Dendritic cell treated with granulocyte-macrophage colony-stimulating factor and Interleukin-4, amounts not matched to agents 40 ng/mL and 50 ng/mL, for 4 days (primary cell): ENCODE results near the gene DOCK1.

ENCODE experiments used
- H3K27ac Mint-ChIP-seq: one replicate; pipeline ENCODE4 v1.8.0; 2022; ENCODE audit warnings: mild to moderate bottlenecking, mixed read lengths
- H3K27me3 Mint-ChIP-seq: one replicate; pipeline ENCODE4 v1.8.0; 2022; ENCODE audit warnings: mild to moderate bottlenecking, mixed read lengths
- H3K36me3 Mint-ChIP-seq: one replicate; pipeline ENCODE4 v1.8.0; 2022; ENCODE audit warnings: low read depth, mixed read lengths
- H3K4me1 Mint-ChIP-seq: one replicate; pipeline ENCODE4 v1.8.0; 2022; ENCODE audit warnings: low read depth, mixed read lengths
- H3K4me3 Mint-ChIP-seq: one replicate; pipeline ENCODE4 v1.8.0; 2022; ENCODE audit warnings: mild to moderate bottlenecking, moderate library complexity, mixed read lengths
- H3K9me3 Mint-ChIP-seq: one replicate; pipeline ENCODE4 v1.8.0; 2022; ENCODE audit warnings: mixed read lengths
- intact Hi-C: fragments of 100-400 bp; cut with micrococcal nuclease; formaldehyde crosslinking; loops from one replicate; pipeline ENCODE4 v1.15.0; 2022

DOCK1 gene

GRCh38 chr10:126939706-126940105 is 34.5 kb downstream of the DOCK1 start:
- H3K4me1 Mint-ChIP-seq = no peaks in the 10 kb centered on the region
- H3K4me3 Mint-ChIP-seq = no peak overlapping the region
- intact Hi-C loops = no loop called here
- H3K27ac Mint-ChIP-seq = no peak overlapping the region
- peaks cover 16% of the 10 kb centered on the region for H3K9me3 Mint-ChIP-seq
- H3K27me3 Mint-ChIP-seq = no peaks in the 10 kb centered on the region
- H3K36me3 Mint-ChIP-seq = peaks cover 5% of the 10 kb centered on the region

GRCh38 chr10:126940670-126941310 is 35.6 kb downstream of the DOCK1 start:
- Mint-ChIP-seq H3K4me3 (no peak overlapping the region), H3K27ac (no peak overlapping the region), H3K27me3 (no peaks in the 10 kb centered on the region), H3K36me3 (peaks cover 5% of the 10 kb centered on the region), H3K4me1 (no peaks in the 10 kb centered on the region), H3K9me3 (peaks cover 16% of the 10 kb centered on the region)
- intact Hi-C loops = no loop called here

DNA sequence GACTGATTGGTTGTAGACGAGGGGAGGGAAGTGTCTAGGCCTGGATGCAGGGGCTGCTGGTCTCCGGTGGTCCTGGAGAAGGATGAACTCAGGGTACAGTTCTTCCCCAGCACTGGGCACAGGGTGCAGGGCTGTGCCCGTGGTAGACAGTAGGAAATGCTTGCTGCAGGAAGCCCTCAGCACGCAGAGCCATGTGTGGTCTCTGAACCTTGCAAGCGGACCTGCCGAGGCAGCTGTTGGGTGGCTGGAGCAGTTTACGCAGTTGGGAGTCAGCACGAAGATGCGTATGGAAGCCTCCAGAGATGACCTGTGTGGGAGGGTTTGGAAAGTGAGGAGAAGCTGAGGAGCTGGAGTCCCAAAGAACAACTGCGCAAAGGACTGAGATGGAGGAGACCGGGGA is 39.0 kb downstream of the DOCK1 start:
- Mint-ChIP-seq H3K27ac (no peak overlapping the region), H3K4me3 (no peak overlapping the region), H3K27me3 (no peaks in the 10 kb centered on the region), H3K9me3 (no peaks in the 10 kb centered on the region), H3K36me3 (no peaks in the 10 kb centered on the region), H3K4me1 (no peaks in the 10 kb centered on the region)
- intact Hi-C loops = no loop called here

DNA sequence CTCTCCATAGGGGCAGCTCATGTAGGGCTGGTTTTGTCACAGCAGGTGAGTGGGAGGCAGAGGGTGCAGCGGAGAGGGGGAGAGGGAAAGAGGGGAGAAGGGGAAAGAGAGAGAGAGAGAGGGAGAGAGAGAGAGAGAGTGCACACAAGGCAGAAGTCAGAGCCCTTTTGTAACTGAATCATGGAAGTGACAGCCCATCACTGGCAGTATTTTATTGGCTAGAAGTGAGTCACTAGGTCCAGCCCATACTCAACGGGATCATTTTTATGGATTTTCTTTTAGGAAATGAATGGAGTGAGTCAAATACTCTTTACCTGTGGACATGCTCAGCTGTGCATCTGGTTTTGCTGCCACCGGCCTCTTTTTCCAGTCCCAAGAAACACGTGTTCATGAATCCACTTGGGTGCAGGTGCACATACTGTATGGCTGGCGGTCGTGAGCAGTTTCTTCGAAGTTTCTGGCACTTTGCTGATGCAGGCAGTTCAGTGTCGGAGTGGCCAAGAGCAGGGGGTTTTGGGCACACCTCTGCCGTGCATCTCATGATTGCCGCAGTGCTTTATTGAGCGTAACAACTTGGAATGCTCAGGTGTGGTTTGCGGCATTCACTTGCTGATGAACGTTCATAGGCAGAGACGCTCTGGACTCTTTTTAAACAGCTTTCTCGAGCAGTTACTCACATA is 40.3 kb downstream of the DOCK1 start:
- no peaks in the 10 kb centered on the region for H3K9me3 Mint-ChIP-seq
- H3K27ac Mint-ChIP-seq = no peak overlapping the region
- H3K4me1 Mint-ChIP-seq = no peaks in the 10 kb centered on the region
- no peak overlapping the region for H3K4me3 Mint-ChIP-seq
- intact Hi-C loops = no loop called here
- H3K36me3 Mint-ChIP-seq = no peaks in the 10 kb centered on the region
- no peaks in the 10 kb centered on the region for H3K27me3 Mint-ChIP-seq

DNA sequence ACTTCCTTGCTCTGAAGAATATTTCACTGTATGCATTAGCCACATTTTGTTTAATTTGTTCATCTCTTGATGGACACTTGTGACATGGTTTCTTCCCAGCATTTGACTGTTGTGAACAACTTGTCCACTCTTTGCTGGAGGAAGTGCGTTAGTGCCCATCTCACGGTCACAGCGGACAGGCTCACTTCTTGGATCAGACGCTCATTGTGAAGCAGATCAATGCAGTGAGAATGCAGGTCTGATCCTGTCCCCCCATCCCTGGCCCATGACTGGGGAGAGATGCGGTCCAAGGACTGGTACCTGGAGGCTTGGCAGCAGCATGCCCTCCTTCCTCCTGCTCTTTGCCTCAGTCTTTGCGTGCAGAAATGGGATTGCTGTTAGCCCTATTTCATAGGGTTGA is 41.5 kb downstream of the DOCK1 start:
- H3K36me3 Mint-ChIP-seq = no peaks in the 10 kb centered on the region
- no peak overlapping the region for H3K4me3 Mint-ChIP-seq
- intact Hi-C loops = no loop called here
- H3K4me1 Mint-ChIP-seq = no peaks in the 10 kb centered on the region
- H3K27ac Mint-ChIP-seq = no peak overlapping the region
- no peaks in the 10 kb centered on the region for H3K27me3 Mint-ChIP-seq
- no peaks in the 10 kb centered on the region for H3K9me3 Mint-ChIP-seq

DNA sequence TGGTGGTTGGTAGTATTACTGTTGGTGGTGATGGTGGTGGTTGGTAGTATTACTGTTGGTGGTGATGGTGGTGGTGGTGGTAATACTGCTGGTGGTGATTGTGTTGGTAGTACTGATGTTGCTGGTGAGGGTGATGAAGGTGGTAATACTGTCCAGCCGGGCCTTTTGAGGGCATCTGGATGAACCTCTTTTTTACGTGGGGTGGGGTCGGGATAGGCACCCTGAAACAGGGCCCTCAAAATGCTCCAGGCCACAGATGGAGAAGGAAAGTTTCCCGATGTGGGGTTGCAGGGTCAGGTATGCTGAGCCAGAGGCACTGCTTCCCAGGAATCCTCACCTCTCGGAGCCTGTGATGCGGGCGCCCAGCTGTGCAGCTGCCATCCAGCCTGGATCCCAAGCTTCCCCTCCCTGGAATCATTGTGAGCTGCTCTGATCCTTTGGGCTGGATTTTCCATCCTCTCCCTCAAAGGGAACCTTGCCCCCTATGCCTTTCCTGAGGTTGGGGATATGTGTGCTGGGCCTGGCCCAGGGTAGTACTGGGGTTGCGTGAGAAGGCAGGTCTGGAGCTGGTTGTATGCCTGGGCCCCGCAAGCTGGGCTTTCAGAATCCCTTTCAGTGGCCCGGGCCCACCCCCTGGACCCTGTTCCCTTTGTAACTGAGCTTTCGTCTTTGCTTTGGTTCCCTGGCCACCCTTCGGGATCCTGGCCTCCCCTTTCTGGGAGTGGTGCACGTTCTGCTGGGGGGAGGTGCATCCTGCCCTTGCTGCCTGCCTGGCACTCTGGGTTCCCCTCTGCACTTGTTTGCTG is 43.3 kb downstream of the DOCK1 start:
- Mint-ChIP-seq H3K9me3 (no peaks in the 10 kb centered on the region), H3K27ac (no peak overlapping the region), H3K36me3 (no peaks in the 10 kb centered on the region), H3K4me1 (no peaks in the 10 kb centered on the region), H3K4me3 (no peak overlapping the region), H3K27me3 (no peaks in the 10 kb centered on the region)
- intact Hi-C loops = no loop called here

GRCh38 chr10:126949161-126949503 is 43.9 kb downstream of the DOCK1 start:
- H3K4me1 Mint-ChIP-seq = no peaks in the 10 kb centered on the region
- intact Hi-C loops = no loop called here
- H3K36me3 Mint-ChIP-seq = no peaks in the 10 kb centered on the region
- no peaks in the 10 kb centered on the region for H3K27me3 Mint-ChIP-seq
- H3K9me3 Mint-ChIP-seq = no peaks in the 10 kb centered on the region
- no peak overlapping the region for H3K27ac Mint-ChIP-seq
- no peak overlapping the region for H3K4me3 Mint-ChIP-seq

GRCh38 chr10:126950401-126951105 is 45.3 kb downstream of the DOCK1 start:
- H3K27ac Mint-ChIP-seq = no peak overlapping the region
- no peaks in the 10 kb centered on the region for H3K4me1 Mint-ChIP-seq
- intact Hi-C loops = no loop called here
- no peak overlapping the region for H3K4me3 Mint-ChIP-seq
- H3K36me3 Mint-ChIP-seq = no peaks in the 10 kb centered on the region
- H3K9me3 Mint-ChIP-seq = no peaks in the 10 kb centered on the region
- no peaks in the 10 kb centered on the region for H3K27me3 Mint-ChIP-seq

DNA sequence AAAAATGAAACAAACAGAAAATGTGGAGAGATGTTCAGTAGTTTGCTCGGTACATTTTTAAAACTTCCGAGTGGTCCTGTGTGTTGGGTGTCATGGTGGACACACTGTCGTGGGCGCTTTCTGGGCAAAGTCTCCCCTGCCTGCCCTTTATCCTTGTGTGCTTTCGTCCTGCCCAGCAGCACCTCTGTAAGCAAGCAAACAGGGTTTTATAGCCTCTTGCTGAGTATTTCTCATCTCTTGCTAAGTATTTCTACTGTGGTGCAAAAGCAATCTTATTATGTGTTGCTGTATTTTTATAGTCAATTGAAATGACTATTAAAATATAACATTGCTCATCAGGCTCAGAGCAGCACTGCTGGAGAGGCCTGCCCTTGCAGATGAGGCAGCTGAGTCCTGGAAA is 48.7 kb downstream of the DOCK1 start:
- intact Hi-C loops = no loop called here
- Mint-ChIP-seq H3K9me3 (no peaks in the 10 kb centered on the region), H3K27ac (no peak overlapping the region), H3K4me1 (no peaks in the 10 kb centered on the region), H3K4me3 (no peak overlapping the region), H3K27me3 (no peaks in the 10 kb centered on the region), H3K36me3 (no peaks in the 10 kb centered on the region)

DNA sequence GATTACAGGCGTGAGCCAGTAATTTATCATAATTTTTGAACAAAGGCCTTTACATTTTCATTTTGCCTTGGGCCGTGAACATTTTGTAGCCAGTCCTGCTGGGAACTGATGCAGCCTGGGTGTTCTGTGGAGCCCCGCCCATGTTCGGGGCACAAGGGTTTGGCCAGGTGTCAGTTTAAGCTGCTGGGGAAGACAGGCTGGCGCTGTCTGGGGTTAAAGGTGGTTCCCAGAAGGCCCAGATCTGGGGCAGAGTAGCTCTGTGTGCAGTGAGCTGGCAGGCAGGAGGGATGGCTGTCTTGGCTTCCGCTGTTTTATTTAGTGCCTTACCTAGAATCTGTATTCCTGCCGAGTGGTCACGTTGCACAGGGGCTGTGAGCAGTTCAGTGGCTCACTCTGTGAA is 50.2 kb downstream of the DOCK1 start:
- H3K4me1 Mint-ChIP-seq = no peaks in the 10 kb centered on the region

GRCh38 chr10:126955934-126956711 is 50.9 kb downstream of the DOCK1 start:
- H3K4me1 Mint-ChIP-seq = peaks cover 3% of the 10 kb centered on the region
- intact Hi-C loops = no loop called here
- no peaks in the 10 kb centered on the region for H3K9me3 Mint-ChIP-seq
- no peak overlapping the region for H3K4me3 Mint-ChIP-seq
- H3K27me3 Mint-ChIP-seq = no peaks in the 10 kb centered on the region
- H3K36me3 Mint-ChIP-seq = no peaks in the 10 kb centered on the region
- H3K27ac Mint-ChIP-seq = no peak overlapping the region

More for the DNA sequence above, 50.2 kb downstream of the DOCK1 start:
- no peak overlapping the region for H3K27ac Mint-ChIP-seq
- H3K27me3 Mint-ChIP-seq = no peaks in the 10 kb centered on the region
- no peaks in the 10 kb centered on the region for H3K36me3 Mint-ChIP-seq
- intact Hi-C loops = no loop called here
- no peaks in the 10 kb centered on the region for H3K9me3 Mint-ChIP-seq
- no peak overlapping the region for H3K4me3 Mint-ChIP-seq

DNA sequence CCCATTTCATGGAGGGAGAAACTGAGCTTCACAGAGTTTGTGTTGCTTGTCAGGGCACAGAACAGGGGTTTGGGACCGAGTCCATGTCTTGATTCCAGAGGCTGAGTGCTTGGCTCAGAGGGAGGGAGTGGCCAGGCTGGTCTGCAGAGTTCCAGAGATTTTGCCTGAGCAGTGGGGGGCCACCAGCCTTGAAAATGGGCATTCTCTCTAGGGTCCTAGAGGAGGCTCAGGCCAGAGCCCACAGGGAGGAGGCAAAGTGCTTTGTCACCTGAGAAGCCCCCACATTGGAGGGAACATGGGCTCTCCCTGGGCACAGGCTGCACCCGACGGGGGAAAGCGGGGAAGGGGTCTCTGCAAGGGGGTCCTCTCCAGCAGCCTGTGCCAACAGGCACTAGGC is 51.5 kb downstream of the DOCK1 start:
- H3K4me1 Mint-ChIP-seq = peaks cover 9% of the 10 kb centered on the region
- no peaks in the 10 kb centered on the region for H3K36me3 Mint-ChIP-seq
- no peak overlapping the region for H3K4me3 Mint-ChIP-seq
- H3K27ac Mint-ChIP-seq = no peak overlapping the region
- no peaks in the 10 kb centered on the region for H3K27me3 Mint-ChIP-seq
- intact Hi-C loops = no loop called here
- no peaks in the 10 kb centered on the region for H3K9me3 Mint-ChIP-seq

DNA sequence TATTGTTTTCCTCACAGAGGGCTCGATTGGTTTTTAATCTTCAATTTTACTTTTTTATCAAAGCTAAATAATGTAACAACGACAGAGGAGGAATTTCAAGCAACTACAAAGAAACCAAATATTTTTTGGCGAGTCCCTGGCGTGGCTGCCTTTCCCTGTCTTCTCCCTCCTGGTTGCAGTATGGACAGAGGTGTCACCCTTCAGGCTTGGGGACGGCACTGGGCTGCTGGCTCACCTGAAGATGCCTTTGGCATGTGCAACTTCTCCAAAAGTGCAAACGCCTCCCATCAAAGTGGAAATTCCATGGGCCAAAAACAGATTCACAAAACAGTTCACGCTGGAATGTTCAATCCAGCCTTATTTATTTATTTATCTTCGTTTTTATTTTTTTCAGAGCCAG is 51.9 kb downstream of the DOCK1 start:
- Mint-ChIP-seq H3K4me1 (peaks cover 9% of the 10 kb centered on the region), H3K27me3 (no peaks in the 10 kb centered on the region), H3K9me3 (no peaks in the 10 kb centered on the region), H3K4me3 (no peak overlapping the region), H3K36me3 (no peaks in the 10 kb centered on the region), H3K27ac (no peak overlapping the region)
- intact Hi-C loops = no loop called here
